GM19372 (cell line): ENCODE results near the gene DCTN4.
"Not testable (repeated sequence)": the region's sequence is repeated elsewhere in the genome, so short reads cannot be mapped to it uniquely, and the experiment has no call there.

Experiments
- ATAC-seq: cut with Tn5 transposase; IDR thresholded peaks from one replicate; pipeline ENCODE4 v1.9.1; 2021; ENCODE audit warnings: mild to moderate bottlenecking, low read depth, moderate library complexity; ENCODE audit not compliant: unreplicated experiment

DCTN4 gene

GRCh38 chr5:150758531-150759333 is at the start of gene DCTN4:
DCTN4 (minus strand) TSS chr5:150759017; CDS start chr5:150758993, 24 bp downstream.
- ATAC-seq: peak; percentile 93

GRCh38 chr5:150804388-150804787 is 45.6 kb upstream of the DCTN4 start:
- ATAC-seq: no peak

- no peak for ATAC-seq
These were observed 42.5 kb upstream of the DCTN4 start for GRCh38 chr5:150801117-150801927.

GRCh38 chr5:150797384-150797783 is 38.6 kb upstream of the DCTN4 start:
- no peak for ATAC-seq

- no peak for ATAC-seq
These were observed 36.1 kb upstream of the DCTN4 start for GRCh38 chr5:150794927-150795326.

- ATAC-seq: not testable (repeated sequence)
These were observed 34.6 kb upstream of the DCTN4 start for GRCh38 chr5:150793423-150793888.

- ATAC-seq: no peak
These were observed 32.7 kb upstream of the DCTN4 start for GRCh38 chr5:150791536-150791935.

GRCh38 chr5:150789943-150790611 is 31.3 kb upstream of the DCTN4 start:
- peak; percentile 96 for ATAC-seq

GRCh38 chr5:150789450-150789849 is 30.6 kb upstream of the DCTN4 start:
- no peak for ATAC-seq

GRCh38 chr5:150788977-150789376 is 30.2 kb upstream of the DCTN4 start:
- ATAC-seq: no peak

- no peak for ATAC-seq
These were observed 28.8 kb upstream of the DCTN4 start for GRCh38 chr5:150787656-150788055.

GRCh38 chr5:150786876-150787275 is 28.1 kb upstream of the DCTN4 start:
- ATAC-seq: no peak

- ATAC-seq: no peak
These were observed 27.1 kb upstream of the DCTN4 start for GRCh38 chr5:150785950-150786349.

- ATAC-seq: peak; percentile 45
These were observed 24.7 kb upstream of the DCTN4 start for GRCh38 chr5:150783422-150783928.

GRCh38 chr5:150782850-150783249 is 24.0 kb upstream of the DCTN4 start:
- ATAC-seq: no peak

- ATAC-seq: no peak
These were observed 23.1 kb upstream of the DCTN4 start for GRCh38 chr5:150781706-150782614.

GRCh38 chr5:150780816-150781221 is 22.0 kb upstream of the DCTN4 start:
- ATAC-seq: no peak

GRCh38 chr5:150780187-150780692 is 21.4 kb upstream of the DCTN4 start:
- peak; percentile 57 for ATAC-seq

GRCh38 chr5:150779397-150780186 is 20.8 kb upstream of the DCTN4 start:
- ATAC-seq: no peak
